Measurements from ENCODE around the gene FZR1.
A peak's percentile ranks its signal among the peaks of the same experiment; 100 is the strongest.

- TF ChIP-seq CTCF (IDR thresholded peaks at IDR 0.05) = peak in 1 of 7 experiments; percentile 4
- no peak for TF ChIP-seq POLR2A (IDR thresholded peaks at IDR 0.05)
These were observed 66.2 kb downstream of the FZR1 start for GRCh38 chr19:3572132-3572854.
